Urinary bladder (tissue), 4 donors: ENCODE data around the gene ZBTB8A. TPM values are rescaled to one million over a fixed set of nuclear protein-coding genes. Genes with fewer than 3 reads are reported as not detected.
A peak's percentile ranks its signal among the peaks of the same experiment; 100 is the strongest.
"Not testable (repeated sequence)": the region's sequence is repeated elsewhere in the genome, so short reads cannot be mapped to it uniquely, and the experiment has no call there.

Experiments
- DNase-seq: peaks from one replicate; pipeline ENCODE4 v3.0.0-alpha.2; 2015; ENCODE audit errors: extremely low spot score
- H3K27ac ChIP-seq: one replicate; pipeline ENCODE4 v1.5.1; 2013; ENCODE audit warnings: low read depth, mild to moderate bottlenecking, moderate library complexity
- H3K36me3 ChIP-seq: one replicate; pipeline ENCODE4 v1.6.1; 2013; ENCODE audit warnings: mild to moderate bottlenecking, moderate library complexity; ENCODE audit not compliant: insufficient read depth
- H3K4me1 ChIP-seq: one replicate; pipeline ENCODE4 v1.6.1; 2013; ENCODE audit warnings: mild to moderate bottlenecking, moderate library complexity; ENCODE audit not compliant: insufficient read depth
- H3K4me3 ChIP-seq: one replicate; pipeline ENCODE4 v1.5.1; 2013; ENCODE audit warnings: low read depth, low read length
- WGBS: extraction: QIAGEN DNeasy Blood & Tissue Kit; methylation state at CpG from one replicate; pipeline ENCODE4 v1.1.7; 2013; 5-methylcytosine and 5-hydroxymethylcytosine counted together
- polyA plus RNA-seq: library from polyadenylated mRNA; stranded (reverse); fragments of 200-250 nt; gene quantifications from one replicate; pipeline ENCODE4 v1.2.3, GENCODE V29; 2013
- total RNA-seq: library from RNA; depleted of rRNA; stranded (reverse); fragments of >200 nt; gene quantifications from one replicate; pipeline ENCODE4 v1.2.3, GENCODE V29; 2014
- donor health status: healthy with polysubstance abuse.
- donor health status: healthy.

The ZBTB8A gene
- total and polyA plus RNA-seq, 2 donors = 7.4 to 30.1 TPM

DNA sequence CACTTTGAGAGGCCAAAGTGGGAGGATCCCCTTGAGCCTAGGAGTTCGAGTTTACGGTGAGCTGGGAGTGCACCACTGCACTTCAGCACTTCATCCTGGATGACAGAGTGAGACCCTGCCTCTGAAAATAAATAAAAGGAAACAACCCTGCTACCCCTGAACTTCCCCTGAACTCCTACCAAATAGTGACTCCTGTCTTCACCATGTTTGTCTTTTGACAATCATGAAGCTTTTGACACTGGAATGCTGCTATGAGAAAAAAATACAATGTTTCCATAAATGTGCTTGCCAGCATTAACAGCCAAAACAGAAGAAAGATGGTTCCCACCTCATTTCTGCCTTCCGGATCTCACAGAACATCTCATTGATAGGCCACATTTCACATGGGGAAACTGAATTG lies 10.4 kb downstream of the ZBTB8A start:
- Histone ChIP-seq H3K4me3 (no peak overlapping the region), H3K36me3 (no peaks in the 10 kb centered on the region), H3K4me1 (no peaks in the 10 kb centered on the region), H3K27ac (no peak overlapping the region)
- DNase-seq = no peak
- 76% methylated on average over 3 of the region's 3 CpGs for WGBS

DNA sequence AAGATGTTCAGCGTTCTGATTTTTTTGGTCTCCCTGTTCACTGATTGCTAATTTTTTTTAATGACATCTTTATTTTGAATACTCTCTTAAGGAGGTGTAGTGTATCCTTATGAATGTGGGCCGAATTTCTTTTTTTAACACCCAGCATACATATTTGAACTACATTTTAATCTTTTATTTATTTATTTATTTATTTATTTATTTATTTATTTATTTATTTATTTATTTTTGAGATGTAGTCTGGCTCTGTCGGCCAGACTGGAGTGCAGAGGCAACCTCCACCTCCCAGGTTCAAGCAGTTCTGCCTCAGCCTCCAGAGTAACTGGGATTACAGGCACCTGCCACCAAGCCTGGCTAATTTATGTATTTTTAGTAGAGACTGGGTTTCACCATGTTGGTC lies 15.1 kb downstream of the ZBTB8A start:
- H3K36me3 ChIP-seq = peaks cover 8% of the 10 kb centered on the region

DNA sequence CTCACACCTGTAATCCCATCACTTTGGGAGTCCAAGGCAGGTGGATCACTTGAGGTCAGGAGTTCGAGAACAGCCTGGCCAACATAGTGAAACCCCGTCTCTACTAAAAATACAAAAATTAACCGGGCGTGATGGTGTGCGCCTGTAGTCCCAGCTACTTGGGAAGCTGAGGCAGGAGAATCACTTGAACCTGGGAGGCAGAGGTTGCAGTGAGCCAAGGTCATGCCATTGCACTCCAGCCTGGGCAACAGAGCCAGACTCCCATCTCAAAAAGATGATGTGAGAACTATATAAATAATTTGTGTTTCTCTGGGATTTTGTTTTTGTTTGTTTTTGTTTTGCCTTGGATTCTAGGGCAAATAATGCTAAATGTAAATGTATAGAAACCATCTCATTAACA lies 17.8 kb downstream of the ZBTB8A start:
- not testable (repeated sequence) for H3K27ac ChIP-seq, DNase-seq, H3K36me3 ChIP-seq, H3K4me3 ChIP-seq, H3K4me1 ChIP-seq
- WGBS = 97% methylated on average over 5 of the region's 5 CpGs

More for the DNA sequence above, 15.1 kb downstream of the ZBTB8A start:
- no peak for DNase-seq
- Histone ChIP-seq H3K27ac (no peak overlapping the region), H3K4me1 (no peaks in the 10 kb centered on the region), H3K4me3 (no peak overlapping the region)
- WGBS = 92% methylated on average over 3 of the region's 3 CpGs

DNA sequence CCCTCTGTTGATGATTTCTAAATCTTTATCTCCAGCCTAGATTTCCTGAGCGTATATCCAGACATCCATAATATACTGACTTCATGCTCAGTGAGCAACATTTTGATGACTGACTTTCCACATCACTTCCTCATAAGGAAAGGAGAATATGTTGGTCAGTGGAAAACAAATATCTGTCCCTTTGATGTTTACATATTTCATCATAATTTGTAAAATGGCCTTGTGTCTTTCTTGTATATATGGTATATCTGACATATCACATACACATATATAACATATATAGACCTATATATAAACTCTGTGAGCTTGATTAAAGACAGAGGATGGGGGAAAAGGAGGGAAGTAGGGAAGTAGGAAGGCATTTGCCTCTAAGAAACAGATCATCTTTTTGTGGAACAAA lies 18.6 kb downstream of the ZBTB8A start:
- Histone ChIP-seq H3K36me3 (peaks cover 8% of the 10 kb centered on the region), H3K27ac (no peak overlapping the region), H3K4me1 (no peaks in the 10 kb centered on the region), H3K4me3 (no peak overlapping the region)
- DNase-seq = no peak
- 87% methylated on average over 1 of the region's 1 CpG for WGBS

DNA sequence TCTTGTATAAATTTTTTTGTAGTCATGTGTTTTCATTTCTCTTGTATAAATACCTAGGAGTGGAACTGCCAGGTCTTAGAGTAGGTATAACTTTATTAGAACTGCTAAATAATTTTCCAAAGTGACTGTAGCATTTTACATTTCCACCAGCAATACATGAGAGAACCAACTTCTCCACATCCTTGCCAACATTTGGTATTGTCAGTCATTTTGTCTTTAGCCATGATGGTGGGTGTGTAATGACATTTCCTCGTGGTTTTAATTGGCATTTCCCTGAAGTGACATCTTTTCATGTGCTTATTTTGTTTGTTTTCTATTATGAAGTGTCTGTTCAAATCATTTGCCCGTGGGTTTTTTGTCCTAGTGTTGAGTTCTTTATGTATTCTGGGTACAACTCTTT lies 29.7 kb downstream of the ZBTB8A start:
- no peak overlapping the region for H3K27ac ChIP-seq
- WGBS = 71% methylated on average over 2 of the region's 2 CpGs
- no peaks in the 10 kb centered on the region for H3K4me1 ChIP-seq
- H3K4me3 ChIP-seq = no peak overlapping the region
- no peaks in the 10 kb centered on the region for H3K36me3 ChIP-seq
- no peak for DNase-seq

DNA sequence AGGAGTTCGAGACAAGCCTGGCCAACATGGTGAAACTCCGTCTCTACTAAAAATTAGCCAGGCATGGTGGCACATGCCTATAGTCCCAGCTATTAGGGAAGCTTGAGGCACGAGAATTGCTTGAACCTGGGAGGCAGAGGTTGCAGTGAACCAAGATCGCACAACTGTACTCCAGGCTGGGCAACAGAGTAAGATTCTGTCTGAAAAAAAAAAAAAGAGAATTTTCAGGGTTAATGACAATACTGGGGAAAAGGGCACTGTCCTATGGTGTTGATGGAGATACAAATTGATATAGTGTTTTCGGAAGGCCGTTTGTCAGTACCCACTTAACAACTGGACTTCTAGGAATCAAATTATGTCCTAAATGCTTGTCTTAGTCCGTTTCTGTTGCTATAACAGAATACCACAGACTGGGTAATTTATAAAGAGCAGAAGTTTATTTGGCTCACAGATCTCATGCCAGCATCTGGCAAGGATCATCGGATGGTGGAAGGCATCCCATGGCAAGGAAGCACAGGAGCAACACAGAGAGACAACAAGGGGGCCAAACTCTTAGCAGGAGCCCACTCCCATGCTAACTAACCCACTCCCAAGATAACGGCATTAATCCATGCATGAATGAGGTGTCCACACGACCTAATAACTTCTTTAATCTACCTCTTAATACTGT lies 41.3 kb downstream of the ZBTB8A start:
- Histone ChIP-seq H3K4me1 (no peaks in the 10 kb centered on the region), H3K36me3 (no peaks in the 10 kb centered on the region), H3K4me3 (no peak overlapping the region), H3K27ac (no peak overlapping the region)
- WGBS = 76% methylated on average over 10 of the region's 10 CpGs
- no peak for DNase-seq

DNA sequence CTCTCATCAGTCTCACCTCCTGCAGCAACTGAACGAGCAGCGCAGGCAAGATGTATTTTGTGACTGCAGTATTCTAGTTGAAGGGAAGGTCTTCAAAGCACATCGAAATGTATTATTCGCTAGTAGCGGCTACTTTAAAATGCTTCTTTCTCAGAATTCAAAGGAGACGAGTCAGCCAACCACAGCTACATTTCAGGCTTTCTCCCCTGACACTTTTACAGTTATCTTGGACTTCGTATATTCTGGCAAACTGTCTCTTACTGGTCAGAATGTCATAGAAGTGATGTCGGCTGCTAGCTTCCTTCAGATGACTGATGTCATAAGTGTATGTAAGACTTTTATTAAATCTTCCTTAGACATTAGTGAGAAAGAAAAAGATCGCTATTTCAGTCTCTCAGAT lies 53.7 kb downstream of the ZBTB8A start:
- H3K4me3 ChIP-seq = no peak overlapping the region
- H3K27ac ChIP-seq = no peak overlapping the region
- H3K36me3 ChIP-seq = no peaks in the 10 kb centered on the region
- 89% methylated on average over 9 of the region's 9 CpGs for WGBS
- no peak for DNase-seq
- no peaks in the 10 kb centered on the region for H3K4me1 ChIP-seq

DNA sequence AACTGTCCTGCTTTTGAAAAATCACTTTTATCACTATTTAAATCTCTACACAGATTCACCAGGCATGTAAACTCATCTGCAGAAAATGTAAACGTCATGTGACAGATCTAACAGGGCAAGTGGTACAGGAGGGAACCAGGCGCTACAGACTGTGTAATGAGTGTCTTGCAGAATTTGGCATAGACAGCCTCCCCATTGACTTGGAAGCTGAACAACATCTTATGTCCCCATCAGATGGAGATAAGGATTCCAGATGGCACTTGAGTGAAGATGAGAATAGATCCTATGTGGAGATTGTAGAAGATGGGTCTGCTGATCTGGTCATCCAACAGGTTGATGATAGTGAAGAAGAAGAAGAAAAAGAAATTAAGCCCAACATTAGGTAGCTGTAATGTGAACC lies 60.8 kb downstream of the ZBTB8A start:
- no peaks in the 10 kb centered on the region for H3K4me1 ChIP-seq
- WGBS = 84% methylated on average over 2 of the region's 2 CpGs
- H3K36me3 ChIP-seq = no peaks in the 10 kb centered on the region
- no peak overlapping the region for H3K4me3 ChIP-seq
- no peak for DNase-seq
- H3K27ac ChIP-seq = no peak overlapping the region

DNA sequence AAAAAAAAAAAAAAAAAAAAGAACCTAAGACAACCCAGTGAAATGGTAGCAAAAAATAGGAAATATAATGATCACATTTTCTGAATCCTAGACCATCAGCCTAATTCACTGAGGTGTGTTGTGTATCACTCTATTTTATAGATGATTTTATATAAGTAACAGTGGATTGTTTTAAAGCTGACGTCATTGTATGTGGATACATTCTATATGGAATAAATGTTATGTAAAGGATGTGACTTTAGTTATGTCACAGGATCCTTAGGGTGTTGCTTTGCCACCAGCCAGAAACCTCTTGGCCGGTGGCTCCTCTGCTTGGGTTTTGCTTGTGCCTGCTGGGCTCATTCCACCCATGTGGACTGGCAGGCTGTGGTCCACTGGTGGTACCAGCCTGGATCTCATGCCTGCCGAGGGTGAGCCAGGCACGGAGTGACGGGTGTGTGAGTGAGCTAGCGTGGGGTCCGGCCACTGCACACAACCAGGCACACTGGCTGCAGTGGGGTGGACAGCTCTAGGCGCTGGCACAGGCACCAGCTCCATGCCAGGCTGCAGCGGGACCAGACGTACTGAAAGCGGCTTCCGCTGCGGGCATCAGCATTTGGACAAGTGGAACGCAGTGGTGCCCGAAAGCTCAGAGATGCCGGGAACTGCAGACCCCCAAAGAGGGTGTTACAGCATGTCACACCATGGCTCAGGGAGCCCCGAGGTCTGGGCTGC lies 66.6 kb downstream of the ZBTB8A start:
- no peaks in the 10 kb centered on the region for H3K36me3 ChIP-seq
- 92% methylated on average over 17 of the region's 17 CpGs for WGBS
- H3K4me1 ChIP-seq = no peaks in the 10 kb centered on the region
- H3K4me3 ChIP-seq = no peak overlapping the region
- no peak overlapping the region for H3K27ac ChIP-seq
- no peak for DNase-seq

DNA sequence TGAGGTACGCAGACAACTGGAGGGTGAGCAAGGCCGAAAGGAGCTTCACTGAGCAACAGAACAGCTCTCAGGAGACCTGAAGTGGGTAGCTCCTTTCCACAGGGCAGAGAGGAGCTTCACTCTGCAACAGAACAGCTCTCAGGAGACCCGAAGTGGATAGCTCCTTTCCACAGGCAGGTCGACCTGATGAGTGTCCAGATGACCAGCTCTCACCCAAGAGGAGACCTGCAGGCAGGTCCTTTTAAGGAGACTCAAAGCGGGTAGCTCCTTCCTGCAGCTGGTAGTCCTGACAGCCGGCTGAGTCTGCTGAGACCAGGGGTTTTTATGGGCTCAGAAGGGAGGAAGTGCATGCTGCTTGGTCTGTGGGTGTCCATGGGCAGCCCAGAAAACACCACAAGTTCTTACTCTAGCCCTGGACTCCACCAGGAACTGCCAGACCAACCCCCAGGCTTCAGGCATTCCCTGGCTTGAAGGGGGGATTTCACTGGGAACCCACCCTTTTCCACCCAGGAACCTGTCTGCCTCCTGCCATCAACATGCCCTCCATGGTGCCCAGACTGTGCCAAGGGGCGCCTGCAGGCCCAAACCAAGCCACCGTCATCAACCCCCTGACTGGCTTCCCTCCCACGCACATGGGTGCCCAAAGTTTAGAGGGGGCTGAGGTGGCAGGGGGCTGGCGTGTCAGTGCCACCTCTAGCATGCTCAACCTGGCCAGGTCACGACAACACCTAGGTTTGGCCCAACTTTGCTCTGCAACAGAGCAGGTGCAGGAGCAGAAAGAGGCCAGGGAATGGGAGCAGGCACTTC lies 67.5 kb downstream of the ZBTB8A start:
- H3K27ac ChIP-seq = no peak overlapping the region
- H3K4me1 ChIP-seq = no peaks in the 10 kb centered on the region
- no peaks in the 10 kb centered on the region for H3K36me3 ChIP-seq
- no peak for DNase-seq
- WGBS = 93% methylated on average over 11 of the region's 11 CpGs
- H3K4me3 ChIP-seq = no peak overlapping the region

DNA sequence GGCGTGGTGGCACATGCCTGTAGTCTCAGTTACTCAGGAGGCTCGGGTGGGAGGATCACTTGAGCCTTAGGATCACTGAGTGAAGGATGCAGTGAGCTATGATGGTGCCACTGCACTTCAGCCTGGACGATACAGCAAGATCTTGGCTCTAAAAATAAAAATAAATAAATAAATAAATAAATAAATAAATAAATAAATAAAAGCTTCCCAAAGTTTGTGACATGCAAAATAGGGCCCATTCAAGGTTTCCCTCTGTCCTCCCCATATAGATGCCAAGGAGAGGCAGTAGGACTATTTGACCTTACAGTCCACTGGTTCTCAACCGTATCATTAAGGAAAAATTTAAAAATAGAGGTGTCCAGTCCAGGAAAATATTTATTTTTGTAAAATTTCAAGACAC lies 70.0 kb downstream of the ZBTB8A start:
- 87% methylated on average over 4 of the region's 4 CpGs for WGBS
- Histone ChIP-seq H3K36me3 (no peaks in the 10 kb centered on the region), H3K4me3 (no peak overlapping the region), H3K27ac (no peak overlapping the region), H3K4me1 (no peaks in the 10 kb centered on the region)
- no peak for DNase-seq

DNA sequence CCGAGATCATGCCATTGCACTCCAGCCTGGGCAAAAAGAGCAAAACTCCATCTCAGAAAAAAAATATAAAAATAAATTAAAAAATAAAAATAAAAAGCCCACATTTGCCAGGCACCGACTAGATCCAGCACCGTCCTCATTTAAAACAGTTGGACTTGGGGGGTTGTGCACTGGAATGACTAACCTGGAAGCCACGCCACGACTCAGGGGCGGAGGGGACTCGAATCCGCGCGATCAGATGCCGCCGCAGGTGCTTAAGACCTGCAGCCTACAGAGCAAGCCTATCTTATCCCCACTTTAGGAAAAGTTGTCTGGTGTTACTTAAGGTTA lies 72.6 kb downstream of the ZBTB8A start:
- H3K4me3 ChIP-seq = peak overlapping the region; percentile 21
- DNase-seq = no peak
- H3K27ac ChIP-seq = no peak overlapping the region
- no peaks in the 10 kb centered on the region for H3K4me1 ChIP-seq
- WGBS = 13% methylated on average over 12 of the region's 12 CpGs
- no peaks in the 10 kb centered on the region for H3K36me3 ChIP-seq

DNA sequence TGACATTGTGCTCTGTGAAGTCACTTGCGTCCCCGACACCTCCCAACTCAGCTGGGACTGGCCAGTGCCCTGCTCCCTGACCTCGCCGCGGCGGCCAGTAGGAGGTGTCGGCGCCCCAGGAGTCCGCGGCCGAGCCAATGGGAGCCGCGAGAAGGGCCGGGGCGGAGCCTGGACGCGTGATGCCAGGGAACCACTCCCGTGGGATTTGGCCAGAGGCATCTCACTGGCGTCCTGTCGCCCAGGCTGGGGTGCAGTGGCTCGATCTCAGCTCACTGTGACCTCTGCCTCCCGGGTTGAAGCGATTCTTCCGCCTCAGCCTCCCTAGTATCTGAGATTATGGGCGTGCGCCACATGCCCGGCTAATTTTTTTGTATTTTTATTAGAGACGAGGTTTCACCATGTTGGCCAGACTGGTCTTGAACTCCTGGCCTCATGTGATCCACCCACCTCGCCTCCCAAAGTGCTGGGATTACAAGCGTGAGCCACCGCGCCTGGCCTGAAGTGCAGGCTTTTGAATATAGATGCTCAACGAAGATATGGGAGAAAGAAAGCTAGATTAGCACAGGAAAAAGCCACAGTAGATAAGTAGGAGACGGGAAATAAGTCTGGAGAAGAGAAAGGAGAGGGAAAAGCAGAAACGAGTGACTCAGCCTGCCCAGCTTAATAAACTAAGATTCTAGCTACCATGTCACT lies 73.1 kb downstream of the ZBTB8A start:
- 4% methylated on average over 35 of the region's 35 CpGs for WGBS
- no peak for DNase-seq
- Histone ChIP-seq H3K36me3 (no peaks in the 10 kb centered on the region), H3K27ac (no peak overlapping the region), H3K4me1 (no peaks in the 10 kb centered on the region), H3K4me3 (peak overlapping the region; percentile 21)
